SHP77 (cell line): Measurements from ENCODE around the gene CFAP73.
"Not testable (repeated sequence)": the region's sequence is repeated elsewhere in the genome, so short reads cannot be mapped to it uniquely, and the experiment has no call there.

Experiments
- DNase-seq, 2 experiments: peaks; one replicate each; lab custom pipeline; 2025; lab: John Stamatoyannopoulos, UW

Gene CFAP73

DNA sequence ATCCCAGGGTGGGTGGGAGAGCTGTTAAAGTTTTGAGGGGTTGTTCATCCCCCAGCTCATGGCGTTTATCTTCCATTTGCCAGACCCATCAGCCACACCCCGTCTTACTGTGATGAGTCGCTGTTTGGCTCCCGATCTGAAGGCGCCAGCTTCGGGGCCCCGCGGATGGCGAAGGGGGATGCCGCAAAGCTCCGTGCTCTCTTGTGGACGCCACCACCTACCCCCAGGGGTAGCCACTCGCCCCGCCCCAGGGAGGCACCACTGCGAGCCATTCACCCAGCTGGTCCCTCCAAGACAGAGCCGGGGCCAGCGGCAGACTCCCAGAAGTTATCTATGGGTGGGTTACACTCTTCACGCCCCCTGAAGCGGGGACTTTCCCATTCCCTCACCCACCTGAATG is 41.7 kb downstream of the CFAP73 start:
- no peak for DNase-seq

DNA sequence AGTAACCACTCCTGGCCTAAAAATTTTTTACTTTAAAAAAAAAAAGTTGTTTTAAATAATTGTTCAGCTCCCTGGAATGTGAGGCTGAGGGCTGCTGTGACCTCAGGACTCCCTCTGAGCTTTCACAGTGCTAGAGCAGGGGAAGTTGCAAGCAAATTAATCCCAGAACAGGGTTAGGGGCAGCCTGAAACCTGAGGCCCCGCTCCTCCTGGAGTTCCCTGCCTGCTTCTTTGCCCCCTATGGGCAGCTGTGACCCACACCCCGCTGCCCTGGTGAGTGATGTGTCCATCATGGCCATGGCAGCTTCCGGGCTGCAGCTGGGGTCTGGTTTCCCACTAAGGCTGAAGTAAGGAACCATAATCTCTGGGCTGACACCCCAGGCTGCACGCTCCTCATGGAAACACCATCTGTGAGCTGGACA is 45.5 kb downstream of the CFAP73 start:
- no peak for DNase-seq

- DNase-seq, result no peak
These were observed 46.1 kb downstream of the CFAP73 start for GRCh38 chr12:113195598-113195997.

DNA sequence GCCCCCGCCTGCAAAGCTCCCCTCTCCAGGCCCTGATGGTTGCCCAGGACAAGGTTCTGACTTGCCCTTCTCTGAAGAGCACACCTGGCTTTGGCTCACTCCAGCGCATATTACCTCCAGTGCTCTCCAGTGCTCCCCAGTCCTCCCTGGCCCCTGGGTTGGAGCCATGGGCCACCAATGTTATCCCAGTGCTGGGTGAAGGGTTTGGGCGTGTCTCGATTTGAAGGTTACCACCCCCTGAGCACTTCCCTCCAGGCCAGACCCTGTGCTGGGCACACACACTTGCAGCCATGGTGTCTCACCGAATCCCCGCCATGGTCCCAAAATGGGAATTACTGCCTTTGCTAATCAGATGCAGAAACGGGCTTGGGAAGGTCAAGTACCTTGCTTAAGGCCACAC is 47.1 kb downstream of the CFAP73 start:
- DNase-seq, result no peak

- DNase-seq, result peak; percentile 59 to 72
These were observed 47.5 kb downstream of the CFAP73 start for GRCh38 chr12:113196990-113197389.

DNA sequence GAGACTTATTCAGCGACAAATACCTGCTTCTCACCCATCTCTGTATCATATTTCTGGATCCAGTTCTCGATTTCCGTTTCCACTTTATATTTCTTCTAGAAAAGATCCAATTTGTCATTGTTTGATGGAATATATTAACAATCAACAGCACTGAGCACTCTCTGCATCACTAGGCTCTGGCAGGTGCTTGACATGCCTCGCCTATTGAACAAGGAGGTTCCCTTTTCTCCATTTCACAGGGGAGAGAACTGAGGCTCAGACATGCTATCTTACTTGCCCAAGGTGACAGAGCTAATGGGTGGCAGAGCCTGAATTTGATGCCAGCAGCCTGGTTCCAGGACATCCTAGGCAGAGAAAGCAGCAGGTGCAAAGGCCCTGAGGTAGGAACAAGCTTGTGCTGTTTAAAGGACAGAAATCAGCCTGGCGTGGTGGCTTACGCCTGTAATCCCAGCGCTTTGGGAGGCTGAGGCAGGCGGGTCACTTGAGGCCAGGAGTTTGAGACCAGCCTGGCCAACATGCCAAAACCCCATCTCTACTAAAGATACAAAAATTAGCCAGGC is 48.1 kb downstream of the CFAP73 start:
- no peak for DNase-seq

GRCh38 chr12:113198296-113198695 is 48.8 kb downstream of the CFAP73 start:
- no peak for DNase-seq

- DNase-seq, result no peak
These were observed 50.7 kb downstream of the CFAP73 start for GRCh38 chr12:113200021-113200797.

DNA sequence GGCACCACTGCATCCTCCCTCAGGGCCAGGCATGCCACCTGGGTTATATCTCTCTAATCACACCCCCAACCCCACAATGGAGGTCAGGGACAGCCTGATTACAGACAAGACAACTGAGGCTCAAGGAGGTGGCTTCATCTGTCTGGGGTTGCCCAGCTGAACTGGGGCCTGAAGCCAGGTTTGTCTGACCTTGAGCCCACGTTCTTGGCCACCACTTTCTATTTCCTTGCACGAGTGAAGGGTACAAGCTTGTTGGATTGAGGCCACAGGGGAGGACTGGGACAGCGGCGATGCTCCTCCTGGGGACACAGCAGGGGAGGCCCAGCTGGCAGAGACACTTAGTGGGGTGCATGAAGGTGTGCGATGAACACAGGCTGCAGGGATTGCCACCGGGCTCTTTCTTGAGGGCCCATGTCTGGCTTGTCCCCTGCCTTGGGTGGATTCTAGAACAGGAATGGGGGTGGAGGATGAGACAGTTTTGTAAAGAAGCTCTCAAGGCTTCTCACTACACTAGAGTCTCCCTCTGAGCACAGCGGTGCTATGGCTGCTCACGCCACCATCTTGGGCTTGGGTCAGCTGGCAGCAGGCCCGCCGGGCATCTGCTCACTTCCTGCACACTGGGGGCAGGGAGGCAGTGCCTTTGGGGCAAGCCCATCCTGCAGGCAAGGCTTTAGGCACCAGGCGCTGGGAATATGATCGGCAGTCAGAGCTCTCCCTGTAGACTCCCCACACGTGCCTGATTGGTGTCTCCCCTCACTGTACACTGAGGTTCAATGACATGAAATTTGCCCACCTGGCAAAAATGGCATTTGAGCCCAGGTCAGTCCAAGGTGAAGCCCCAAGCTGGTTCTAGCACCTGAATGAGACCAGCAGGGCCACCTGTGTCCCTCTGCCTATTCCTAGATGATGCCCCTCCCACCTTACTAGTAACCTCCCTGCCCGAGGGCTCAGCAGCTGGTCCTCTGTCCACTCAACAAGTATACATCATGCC is 52.0 kb downstream of the CFAP73 start:
- no peak for DNase-seq

DNA sequence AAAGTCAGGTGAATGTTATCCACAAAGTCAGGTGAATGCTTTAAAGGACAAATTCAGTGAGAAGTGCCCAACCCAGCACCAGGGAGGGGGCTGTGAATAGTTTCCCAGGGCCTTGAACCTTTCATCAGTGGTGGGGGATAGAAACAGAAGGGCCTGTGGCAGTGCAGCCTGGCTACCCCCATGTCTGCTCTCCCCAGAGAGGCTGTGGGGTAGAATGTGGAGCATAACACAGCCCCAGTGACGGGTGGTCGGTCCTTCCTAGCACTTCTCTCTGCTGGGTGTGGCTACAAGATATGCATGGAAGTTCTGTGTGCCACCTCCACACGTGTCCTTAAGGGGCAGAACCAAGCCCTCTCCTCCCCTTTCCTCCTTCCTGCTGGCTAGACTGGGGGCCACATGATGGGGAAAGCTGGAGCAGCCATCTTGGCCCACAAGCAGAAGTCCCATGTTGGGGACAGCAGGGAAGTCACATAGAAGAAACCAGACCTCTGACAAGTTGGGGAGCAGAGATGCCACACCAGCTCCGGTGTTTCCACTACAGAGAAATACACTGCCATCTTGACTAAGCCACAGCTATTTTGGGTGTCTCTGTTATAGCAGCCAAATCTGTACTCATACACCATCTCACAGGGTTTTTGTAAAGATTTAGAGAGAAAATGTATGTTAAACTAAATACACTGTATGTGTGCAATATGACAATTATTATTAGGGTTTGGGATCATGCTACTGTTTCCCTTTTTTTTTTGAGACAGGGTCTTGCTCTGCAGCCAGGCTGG is 53.0 kb downstream of the CFAP73 start:
- DNase-seq, result no peak

DNA sequence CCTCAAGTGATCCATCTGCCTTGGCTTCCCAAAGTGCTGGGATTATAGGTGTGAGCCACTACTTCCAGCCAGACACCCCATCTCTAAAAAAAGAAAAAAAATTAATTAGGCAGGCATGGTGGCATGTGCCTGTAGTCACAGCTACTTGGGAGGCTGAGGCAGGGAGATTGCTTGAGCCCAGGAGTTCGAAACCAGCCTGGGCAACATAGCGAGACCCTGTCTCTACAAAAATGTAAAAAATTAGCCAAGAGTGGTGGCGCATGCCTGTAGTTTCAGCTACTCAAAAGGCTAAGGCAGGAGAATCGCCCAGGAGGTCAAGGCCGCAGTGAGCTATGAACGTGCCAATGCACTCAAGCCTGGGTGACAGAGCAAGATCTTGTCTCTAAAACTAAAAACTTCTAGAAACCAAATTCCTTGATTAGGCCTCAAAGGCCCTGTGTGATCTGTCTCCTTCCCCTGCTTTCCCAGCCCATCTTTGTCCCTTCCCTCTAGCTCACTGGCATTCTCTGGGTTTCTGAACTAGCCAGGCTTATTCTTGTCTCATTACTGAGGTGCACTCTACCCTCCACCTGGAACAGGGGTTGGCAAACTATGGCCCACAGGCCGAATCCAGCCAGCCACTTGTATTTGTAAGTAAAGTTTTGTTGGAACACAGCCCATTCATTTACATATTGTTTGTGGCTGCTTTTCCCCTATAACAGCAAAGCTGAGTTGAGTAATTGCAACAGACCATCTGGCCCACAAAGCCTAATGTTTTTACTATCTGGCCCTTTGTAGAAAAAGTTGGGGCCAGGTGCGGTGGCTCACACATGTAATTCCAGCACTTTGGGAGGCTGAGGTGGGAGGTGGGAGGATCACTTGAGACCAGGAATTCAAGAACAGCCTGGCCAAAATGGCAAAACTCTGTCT is 54.6 kb downstream of the CFAP73 start:
- DNase-seq, result no peak

DNA sequence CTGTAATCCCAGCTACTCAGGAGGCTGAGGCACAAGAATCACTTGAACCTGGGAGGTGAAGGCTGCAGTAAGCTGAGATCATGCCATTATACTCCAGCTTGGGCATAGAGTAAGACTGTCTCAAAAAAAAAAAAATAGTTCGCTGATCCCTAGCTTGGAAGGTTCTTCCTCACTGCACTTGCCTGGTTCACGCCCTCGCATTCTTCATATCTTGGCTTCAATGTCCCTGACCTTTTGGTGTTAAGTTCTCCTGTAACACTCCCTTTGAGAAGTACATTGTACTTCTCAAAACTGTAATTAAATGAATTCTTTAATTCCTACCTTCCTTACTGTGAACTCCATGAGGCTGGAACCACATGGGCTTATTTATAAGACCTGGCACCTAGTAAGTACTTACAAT is 55.3 kb downstream of the CFAP73 start:
- no peak for DNase-seq

- DNase-seq, result not testable (repeated sequence)
These were observed 57.3 kb downstream of the CFAP73 start for GRCh38 chr12:113206802-113207201.

DNA sequence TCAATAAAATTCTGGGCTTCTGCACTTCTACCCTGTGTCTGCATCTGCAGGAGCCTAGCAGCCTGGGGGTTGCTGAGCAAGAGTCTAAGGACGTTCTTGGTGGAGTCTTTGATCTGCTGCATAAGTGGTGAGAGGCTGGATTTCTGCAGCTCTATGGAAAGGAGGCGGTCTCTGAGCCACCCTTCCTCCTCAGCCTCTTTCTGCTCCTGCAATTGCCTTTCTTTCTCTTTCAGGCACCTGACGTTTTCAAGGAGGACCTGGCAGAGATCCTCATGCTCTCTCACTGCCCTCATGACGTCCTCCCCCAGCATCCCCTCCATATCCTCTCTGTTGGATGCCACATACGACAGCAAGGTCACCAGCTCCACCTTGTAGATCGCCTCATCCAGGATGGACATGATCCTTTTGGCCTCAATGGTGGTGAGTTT is 58.1 kb downstream of the CFAP73 start:
- DNase-seq, result no peak

- DNase-seq, result no peak
These were observed 58.8 kb downstream of the CFAP73 start for GRCh38 chr12:113208041-113208934.
